HG02885 (cell line): ENCODE measurements around the gene RP2.

Experiments used
- ATAC-seq: cut with Tn5 transposase; IDR thresholded peaks from one replicate; pipeline ENCODE4 v1.9.1; 2021; ENCODE audit warnings: mild to moderate bottlenecking; ENCODE audit not compliant: unreplicated experiment, poor library complexity

The RP2 gene

DNA sequence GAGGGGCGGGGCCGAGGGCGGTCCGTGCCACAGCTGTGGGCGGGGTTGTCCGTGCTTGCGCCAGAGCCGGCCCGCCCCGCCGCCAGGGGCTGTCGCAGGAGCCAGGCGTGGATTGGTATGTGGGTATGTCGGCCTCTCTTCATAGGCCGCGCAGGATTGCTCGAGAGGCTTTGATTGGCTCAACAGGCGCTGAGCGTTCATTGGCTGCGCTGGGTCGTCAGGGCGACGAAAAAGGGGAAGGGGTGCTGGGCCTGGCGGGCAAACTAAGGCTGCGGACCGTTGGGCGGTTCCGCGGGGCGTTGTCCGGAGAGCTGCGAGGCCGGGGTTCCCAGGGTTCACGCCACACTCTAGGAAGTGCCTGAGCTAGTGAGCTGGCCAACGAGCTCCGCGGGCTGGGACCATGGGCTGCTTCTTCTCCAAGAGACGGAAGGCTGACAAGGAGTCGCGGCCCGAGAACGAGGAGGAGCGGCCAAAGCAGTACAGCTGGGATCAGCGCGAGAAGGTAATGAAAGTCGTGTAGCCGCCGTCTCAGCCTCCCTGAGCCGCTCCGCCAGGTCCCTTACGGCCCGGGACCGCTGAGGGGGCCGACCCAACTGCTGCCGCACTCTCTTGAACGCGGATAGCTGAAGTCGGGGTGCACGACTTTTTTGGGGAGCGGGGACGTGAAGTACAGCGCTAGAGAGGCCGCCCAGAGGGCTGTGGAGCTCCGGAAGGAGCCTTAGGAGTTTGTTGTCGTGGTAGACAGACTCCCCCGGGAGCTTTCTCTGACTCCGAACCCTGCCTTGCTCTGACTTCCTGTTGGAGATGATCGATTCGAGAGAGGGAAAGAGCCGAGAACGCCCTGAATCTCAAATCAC lies at the start of gene RP2:
TSS of gene RP2 (plus strand) at position 343 of the 857 bp plus-strand sequence. CDS start at position 401, 58 bp downstream.
- peak; percentile 95 for ATAC-seq

DNA sequence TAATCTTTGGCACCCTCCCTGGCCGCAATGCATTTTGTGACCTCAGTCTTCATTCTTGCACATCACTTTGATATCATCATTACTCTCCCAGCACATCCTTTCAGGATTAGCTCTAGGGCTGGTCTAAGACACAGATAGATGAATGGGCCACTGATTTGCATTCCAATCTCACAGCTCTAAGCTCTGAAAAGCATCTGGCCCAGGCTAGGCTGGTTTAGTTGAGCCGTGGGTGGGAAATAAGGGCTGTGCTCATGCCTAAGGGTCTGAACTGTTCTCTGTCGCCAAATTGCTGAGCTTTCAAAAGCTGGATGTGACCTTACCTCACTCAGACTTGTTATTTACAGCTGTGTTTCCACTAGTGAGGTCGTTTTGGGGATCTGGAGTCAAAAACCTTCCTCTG lies 47.9 kb upstream of the RP2 start:
- no peak for ATAC-seq

DNA sequence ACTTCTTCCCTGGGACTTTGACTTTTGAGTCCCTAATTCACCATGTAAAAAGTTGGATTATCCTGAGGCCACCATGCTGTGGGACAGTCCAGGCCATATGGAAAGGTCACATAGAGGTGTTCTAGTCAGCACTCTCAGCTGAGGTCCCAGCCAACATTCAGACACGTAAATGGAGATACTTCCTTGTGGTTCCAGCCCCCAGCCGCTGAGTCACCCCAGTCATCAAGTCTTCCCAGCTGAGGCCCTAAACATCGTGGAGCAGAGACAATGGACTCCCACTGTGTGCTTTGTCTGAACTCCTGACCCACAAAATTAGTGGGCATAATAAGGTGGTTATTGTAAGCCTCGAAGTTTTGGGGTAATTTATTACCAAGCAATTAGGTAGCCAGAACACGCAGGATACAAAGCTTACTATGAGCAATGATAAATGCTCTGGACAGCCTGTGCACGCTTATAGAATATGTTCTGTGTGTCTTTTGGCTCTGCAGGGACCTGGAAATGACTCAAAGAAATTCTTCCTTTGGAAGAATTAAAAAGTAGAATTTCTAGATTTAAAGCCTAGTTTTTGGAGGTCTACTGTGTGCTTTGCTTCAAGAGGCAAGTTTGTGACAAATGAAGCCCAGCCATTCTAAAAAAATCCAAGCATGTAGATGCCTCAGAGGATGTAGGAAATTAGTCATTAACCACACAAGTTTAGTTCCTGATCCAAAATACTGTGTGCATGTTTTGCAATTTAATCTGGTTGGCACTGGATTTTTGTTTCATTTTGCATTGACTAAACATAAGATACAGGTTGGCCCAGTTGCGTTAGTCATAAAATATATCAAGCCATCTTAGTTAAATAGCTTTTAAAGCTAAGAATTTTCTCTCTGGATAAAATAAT lies 44.7 kb upstream of the RP2 start:
- peak; percentile 52 for ATAC-seq

DNA sequence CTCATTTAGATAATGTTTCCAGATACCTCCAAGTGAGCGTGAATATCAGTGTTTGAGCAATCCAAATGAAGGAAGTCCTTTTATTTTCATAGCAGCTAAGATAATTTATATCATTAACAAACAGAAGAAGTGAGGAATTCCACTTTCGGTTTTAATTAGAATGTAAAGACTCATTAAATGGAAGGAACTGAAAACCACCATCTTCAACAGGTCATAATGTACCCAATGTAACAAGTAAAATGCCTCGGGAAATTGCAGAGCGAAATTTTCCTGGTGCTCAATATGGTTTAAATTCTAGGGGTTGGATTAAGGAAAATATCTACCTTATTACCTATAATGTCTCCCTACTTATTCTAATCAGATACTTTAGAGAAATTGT lies 44.0 kb upstream of the RP2 start:
- ATAC-seq: peak; percentile 26

DNA sequence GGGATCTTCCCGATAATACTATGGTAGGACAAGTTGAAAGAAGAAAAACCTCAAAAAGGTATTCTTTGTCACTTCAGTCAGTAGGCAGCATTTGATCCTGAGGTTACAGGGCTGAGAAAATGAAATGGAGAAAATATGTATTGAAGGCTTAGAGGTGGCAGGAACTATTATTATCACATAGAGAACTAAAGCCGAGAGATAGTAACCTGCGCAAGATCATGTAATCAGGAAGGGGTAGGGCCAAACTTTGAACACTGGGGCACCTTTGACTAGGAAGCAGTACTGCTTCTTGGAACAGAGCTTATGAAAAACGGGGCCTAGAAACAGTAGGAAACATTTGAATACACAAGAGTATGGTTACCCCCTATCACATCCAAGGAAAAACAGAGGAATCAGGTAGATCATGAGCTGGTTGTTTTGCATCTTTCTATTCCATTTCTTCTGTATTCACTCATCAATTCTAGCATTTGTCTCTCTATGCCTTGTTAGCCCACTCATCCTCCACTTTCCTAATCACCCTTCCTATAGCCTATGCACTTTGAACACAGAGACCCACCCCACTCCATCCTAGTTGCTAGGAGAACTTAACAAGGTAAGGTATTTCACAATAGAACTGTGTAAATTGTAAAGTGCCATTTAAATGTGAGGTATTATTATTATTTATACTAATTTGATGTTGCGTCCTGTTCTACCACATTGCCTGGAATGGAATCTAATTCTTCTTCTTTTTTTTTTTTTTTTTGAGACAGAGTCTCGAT lies 43.3 kb upstream of the RP2 start:
- no peak for ATAC-seq

DNA sequence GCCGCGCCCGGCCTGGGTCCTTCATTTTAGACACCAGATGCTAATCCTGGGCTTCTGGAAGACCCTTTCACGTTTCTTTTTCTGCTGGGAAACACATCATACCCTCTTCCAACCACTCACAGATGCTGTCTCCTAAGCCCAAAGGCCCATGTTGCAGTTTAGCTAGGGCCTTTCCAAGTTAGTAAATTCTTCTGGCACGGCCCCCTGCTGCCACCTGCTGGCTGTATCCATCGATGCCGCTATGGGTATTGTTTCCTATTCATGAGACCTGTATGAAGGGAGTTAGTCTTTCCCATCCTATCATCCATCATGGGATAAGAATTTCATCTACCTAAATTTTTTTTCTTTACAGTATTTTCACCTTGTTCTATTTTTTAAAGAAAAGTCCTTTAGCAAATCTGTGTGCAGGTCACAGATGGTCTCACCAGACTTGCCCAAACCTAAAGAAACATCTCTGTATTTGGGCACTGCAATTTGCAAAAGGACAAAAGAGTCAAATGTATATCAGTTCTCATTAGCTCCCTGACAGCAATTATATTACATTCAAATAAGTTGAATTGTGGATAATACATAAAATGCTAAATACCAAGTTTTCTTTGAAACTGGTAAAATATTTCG lies 40.2 kb upstream of the RP2 start:
- peak; percentile 64 for ATAC-seq

DNA sequence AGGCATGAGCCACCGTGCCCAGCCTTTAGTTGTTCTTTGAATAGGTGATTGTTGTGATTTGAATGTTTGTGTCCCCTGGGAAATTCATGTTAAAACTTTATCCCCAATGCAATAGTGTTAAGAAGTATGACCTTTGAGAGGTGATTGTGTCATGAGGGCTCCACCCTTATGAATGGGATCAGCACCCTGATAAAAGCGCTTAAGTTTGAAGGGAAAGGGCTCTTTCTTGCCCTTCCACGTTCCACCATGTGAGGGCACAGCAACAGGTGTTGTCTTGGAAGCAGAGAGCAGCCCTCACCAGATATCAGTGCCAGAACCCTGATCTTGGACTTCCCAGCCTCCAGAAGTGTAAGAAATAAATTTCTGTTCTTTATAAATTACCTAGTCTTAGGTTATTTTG lies 33.7 kb upstream of the RP2 start:
- ATAC-seq: no peak

DNA sequence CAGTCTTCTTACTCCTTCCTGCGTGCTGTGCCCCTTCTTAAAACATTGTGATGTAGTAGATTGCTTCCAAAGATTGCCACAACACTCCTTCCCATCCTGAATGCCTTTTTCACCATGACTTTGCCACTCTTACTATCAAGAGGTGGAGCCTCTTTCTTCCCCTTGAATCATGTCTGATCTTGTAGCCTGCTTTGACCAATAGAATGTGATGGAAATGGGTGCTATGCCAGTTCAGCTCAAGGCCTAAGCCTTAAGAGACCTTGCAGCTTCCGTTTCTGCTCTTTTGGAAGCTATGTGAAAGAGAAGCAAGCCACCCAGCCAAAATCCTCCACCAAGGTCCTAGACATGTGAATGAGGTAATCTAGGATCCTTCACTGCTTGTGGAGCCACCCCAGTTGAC lies 31.6 kb upstream of the RP2 start:
- no peak for ATAC-seq

DNA sequence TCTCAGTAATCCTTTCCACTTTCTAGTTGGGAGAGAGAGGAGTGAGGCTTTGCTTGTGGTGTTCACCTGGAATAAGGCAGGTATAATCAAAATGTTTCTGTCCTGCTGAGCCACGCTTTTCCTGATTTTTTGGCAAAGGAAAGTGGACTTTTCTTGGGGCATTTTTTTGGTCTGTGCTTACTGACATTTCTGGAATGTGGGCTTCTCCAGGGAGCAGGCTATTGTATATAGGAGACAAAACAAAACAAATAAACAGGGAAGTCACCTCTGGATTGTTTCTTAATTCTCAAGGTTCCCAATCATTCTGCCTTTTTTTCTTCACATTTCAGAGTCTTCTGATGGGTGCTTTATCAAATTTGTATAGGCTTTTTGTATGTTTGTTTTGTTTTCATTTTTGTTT lies 25.7 kb upstream of the RP2 start:
- no peak for ATAC-seq

DNA sequence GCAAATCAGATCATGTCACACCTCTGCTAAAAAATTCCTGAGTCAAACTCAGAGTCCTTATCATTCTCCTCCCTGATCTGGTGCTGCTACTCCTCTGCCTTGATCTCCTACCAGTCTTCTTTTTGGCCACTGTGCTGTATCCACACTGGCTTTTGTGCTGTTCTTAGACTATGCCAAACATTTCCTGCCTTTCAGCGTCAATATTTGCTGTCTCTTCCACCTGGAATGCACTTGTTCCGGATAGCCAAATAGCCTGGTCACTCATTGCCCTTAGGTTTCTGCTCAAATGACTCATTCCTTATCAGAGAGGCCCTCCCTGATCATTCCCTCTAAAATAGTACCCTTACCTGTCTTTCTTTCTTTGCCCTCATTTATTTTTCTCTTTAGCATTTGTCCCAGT lies 24.4 kb upstream of the RP2 start:
- no peak for ATAC-seq

DNA sequence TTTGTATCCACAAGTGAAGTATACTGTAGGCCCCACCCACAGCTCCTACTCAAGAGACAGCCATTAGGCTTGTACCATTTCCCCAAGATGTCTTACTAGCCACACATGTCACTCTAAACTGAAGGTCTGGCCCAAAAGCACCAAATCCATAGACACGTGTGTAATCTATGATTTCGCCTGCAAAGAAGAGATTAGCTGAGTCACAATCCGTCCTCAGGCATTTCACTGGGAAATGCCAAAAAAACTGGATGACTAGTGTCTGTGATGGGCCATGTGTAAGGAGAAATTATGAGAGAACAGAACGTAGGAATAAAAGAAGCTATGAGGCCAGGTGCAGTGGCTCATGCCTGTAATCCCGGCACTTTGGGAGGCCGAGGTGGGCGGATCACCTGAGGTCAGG lies 21.9 kb upstream of the RP2 start:
- no peak for ATAC-seq

DNA sequence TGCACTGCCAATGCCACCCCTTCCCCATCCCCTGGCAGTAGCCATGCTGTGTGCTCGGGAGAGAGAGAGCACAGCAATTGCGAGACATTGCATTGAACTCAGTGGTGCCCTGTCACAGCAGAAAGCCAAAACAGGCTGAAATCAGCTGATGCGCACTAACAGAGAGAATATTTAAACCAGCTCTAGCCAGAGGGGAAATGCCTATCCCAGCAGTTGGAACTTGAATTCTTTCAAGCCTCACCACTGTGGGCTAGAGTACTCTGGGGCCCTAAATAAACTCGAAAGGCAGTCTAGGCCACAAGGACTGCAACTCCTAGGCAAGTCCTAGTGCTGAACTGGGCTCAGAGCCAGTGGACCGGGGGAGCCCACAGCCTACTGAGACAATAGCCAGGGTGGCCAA lies 17.7 kb upstream of the RP2 start:
- no peak for ATAC-seq

DNA sequence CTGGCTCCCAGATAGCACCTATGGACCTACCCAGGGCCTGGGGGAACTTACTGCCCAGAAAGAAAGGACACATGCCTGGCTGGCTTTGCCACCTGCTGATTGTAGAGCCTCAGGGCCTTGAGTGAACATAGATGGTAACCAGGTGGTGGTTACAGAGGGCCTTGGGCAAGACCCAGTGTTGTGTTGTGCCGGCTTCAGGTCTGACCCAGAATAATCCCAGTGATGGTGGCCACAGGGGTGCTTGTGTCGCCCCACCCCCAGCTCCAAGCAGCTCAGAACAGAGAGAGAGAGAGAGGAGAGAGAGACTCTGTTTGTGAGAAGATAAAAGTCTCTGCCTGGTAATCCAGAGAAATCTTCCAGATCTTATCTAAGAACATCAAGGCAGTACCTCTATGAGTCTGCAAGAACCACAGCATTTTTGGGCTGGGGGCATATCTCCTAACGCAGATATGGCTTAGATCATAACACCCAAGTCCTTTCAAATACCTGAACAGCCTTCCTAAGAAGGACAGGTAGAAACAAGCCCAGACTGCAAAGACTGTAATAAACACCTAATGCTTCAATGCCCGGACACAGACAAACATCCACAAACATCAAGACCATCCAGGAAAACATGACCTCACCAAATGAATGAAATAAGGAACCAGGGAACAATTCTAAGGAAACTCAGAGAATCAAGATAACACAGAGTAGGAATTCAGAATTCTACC lies 16.3 kb upstream of the RP2 start:
- ATAC-seq: no peak

DNA sequence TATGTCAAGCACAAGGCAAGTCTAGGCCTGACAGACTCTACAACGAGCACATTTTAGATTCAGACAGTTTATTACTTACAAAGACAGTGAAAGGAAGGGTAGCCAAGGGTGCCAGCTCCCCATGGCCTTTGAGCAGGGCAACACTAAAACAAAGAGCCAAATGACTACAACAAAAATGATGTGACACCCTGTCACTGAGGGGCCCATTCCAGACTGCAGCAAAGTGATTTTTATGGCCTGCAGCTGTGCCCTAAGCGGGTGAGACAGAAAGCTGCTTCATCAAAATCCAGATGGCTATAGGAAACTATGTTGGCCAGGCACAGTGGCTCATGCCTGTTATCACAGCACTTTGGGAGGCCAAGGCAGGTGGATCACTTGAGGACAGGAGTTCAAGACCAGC lies 13.4 kb upstream of the RP2 start:
- no peak for ATAC-seq

DNA sequence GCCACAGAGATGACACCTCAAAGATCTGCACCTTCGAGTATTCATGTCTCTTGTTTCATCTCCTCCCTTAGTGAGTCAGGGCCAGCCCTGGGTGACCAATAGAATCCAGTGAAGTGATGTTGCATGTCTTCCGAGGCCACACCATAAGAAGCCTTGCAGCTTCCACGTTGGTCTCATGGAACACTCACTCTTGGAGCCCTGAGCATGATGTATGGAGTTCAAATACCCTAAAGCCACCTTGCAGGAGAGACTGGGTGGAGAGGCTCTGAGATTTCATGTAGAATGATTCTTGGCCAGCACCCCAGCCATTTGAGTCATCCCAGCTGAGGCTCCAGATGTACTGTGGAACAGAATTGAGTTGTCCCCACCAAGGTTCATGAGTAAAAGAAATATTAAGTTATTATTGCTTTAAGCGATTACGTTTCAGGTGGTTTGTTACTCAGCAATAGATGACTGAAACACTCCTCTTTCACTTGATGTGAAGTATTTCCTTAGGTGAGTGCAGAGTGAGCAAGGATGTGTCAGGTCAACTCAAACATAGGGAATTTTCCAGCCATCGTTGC lies 5.0 kb upstream of the RP2 start:
- no peak for ATAC-seq

DNA sequence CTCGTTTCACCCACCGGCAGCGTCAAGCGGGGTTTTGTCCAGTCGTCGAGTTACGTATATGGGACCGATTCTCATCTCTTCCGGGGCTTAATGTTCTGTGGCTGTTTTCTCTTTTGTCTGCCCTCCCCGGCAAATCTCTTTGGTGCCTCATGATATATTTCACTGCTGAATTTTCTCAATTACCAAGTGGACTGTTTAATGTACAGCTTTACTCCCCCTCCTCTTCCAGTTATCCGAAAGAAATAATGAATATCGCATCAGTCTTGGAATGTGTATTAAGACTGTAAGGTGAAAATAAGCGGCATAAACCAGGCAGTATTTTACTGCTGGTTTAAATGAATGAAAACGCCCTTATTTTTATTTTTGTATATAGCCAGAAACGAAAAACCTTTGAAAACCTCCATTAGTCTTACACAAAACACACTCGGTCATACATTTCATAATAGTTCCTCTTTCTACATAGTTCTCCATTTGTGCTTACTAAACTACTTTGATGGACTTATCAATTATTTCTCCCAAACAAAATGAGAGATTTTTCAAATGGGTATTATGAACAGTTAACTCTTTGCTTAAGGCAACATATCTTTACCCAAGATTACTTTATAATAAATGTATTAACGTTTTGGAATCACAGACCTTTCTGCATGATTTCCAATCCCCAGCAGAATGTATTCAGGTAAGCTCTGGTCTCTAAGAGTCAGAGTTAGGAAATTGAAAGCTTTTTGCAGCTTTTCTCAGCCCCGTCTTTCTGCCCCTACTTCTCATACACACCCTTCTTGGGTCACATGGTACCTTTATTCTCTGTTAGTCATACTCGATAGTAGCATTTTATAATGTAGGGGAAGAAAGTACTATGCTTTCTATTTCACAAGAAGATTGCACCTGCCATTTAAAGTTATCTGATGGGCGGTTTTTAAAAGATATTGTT lies 979 bp downstream of the RP2 start:
- ATAC-seq: no peak

DNA sequence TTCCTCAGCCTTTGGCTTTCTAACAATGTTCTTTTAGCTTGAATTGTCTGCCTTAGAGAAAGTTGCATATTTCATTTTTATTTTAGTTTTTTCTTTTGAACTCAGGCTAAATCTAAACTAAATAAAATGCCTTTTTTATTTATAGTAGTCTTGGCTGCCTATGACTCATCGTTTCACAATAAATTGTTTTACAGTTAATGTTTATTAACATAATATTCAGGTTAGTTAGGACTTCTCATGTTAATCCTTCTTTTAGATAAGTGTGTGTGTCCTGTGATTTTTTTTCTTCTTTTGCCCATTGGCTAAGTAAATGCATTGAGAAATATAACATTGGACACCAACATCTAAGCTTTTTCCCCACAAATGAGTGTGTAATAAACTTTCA lies 1.6 kb downstream of the RP2 start:
- ATAC-seq: no peak

DNA sequence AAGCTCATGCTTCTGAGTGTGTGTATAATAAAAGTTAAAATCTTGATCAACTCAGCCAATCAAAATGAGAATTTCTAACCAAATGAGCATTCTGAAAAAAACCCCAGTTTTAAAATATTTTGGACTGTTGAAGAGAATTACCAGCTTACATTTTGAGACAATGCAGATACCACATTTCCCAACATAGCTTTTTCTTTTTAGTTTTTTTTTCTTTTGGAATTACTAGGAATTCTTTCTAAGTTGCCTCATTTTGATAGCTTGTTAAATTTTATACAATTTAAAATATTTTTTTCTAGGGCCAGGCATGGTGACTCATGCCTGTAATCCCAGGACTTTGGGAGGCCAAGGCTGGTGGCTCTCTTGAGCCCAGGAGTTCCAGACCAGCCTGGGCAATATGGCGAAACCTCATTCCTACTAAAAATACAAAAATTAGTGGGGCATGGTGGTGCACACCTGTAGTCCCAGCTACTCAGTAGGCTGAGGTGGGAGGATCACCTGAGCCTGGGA lies 2.2 kb downstream of the RP2 start:
- no peak for ATAC-seq
